ENCODE data around the gene CMTM3.
A peak's percentile ranks its signal among the peaks of the same experiment; 100 is the strongest.
"Not testable (repeated sequence)": the region's sequence is repeated elsewhere in the genome, so short reads cannot be mapped to it uniquely, and the experiment has no call there.

The CMTM3 gene

GRCh38 chr16:66637806-66638205 is 33.3 kb downstream of the CMTM3 start:
- no peak for DNase-seq

GRCh38 chr16:66639091-66639885 is 34.8 kb downstream of the CMTM3 start:
- DNase-seq = no peak

GRCh38 chr16:66640724-66641314 is 36.3 kb downstream of the CMTM3 start:
- no peak for DNase-seq

- no peak for DNase-seq
Observed at GRCh38 chr16:66641387-66641786, 36.9 kb downstream of the CMTM3 start.

GRCh38 chr16:66647866-66648265 is 43.4 kb downstream of the CMTM3 start:
- no peak for DNase-seq

GRCh38 chr16:66649167-66649566 is 44.7 kb downstream of the CMTM3 start:
- DNase-seq = no peak

- no peak for DNase-seq
Observed at GRCh38 chr16:66649636-66650205, 45.2 kb downstream of the CMTM3 start.

- peak; percentile 76 for DNase-seq
Observed at GRCh38 chr16:66650707-66651473, 46.4 kb downstream of the CMTM3 start.

GRCh38 chr16:66651474-66651765 is 46.9 kb downstream of the CMTM3 start:
- DNase-seq = no peak

GRCh38 chr16:66651965-66652364 is 47.5 kb downstream of the CMTM3 start:
- no peak for DNase-seq

GRCh38 chr16:66652661-66653360 is 48.3 kb downstream of the CMTM3 start:
- DNase-seq = no peak

GRCh38 chr16:66653581-66654350 is 49.3 kb downstream of the CMTM3 start:
- DNase-seq = no peak

- no peak for DNase-seq
Observed at GRCh38 chr16:66656547-66656946, 52.0 kb downstream of the CMTM3 start.

- DNase-seq = no peak
Observed at GRCh38 chr16:66658143-66658859, 53.8 kb downstream of the CMTM3 start.

GRCh38 chr16:66658860-66659190 is 54.3 kb downstream of the CMTM3 start:
- DNase-seq = no peak

GRCh38 chr16:66660422-66661209 is 56.1 kb downstream of the CMTM3 start:
- DNase-seq = no peak

GRCh38 chr16:66661210-66661560 is 56.7 kb downstream of the CMTM3 start:
- no peak for DNase-seq

GRCh38 chr16:66661671-66662346 is 57.3 kb downstream of the CMTM3 start:
- DNase-seq = not testable (repeated sequence)

GRCh38 chr16:66662445-66663194 is 58.1 kb downstream of the CMTM3 start:
- DNase-seq = no peak

Data from stimulated activated CD4-positive, alpha-beta T cell treated with anti-CD3 and anti-CD28 coated beads, Interleukin-1b, Interleukin-23, amount 100 ng/mL, for 48 hours (primary cell).